Activated CD8-positive, alpha-beta memory T cell treated with anti-CD3 and anti-CD28 coated beads, Interleukin-2, amount 50 U/mL, for 1 hour (primary cell): ENCODE measurements around the gene FMC1.

Source experiments
- DNase-seq: peaks from one replicate; pipeline ENCODE4 v3.0.0-alpha.2; 2020; ENCODE audit errors: extremely low read depth

Gene FMC1

GRCh38 chr7:139374246-139374645 is 33.1 kb downstream of the FMC1 start:
- no peak for DNase-seq

- DNase-seq, result no peak
Observed at GRCh38 chr7:139382439-139382838, 41.3 kb downstream of the FMC1 start.

- no peak for DNase-seq
Observed at GRCh38 chr7:139384611-139385010, 43.5 kb downstream of the FMC1 start.

GRCh38 chr7:139387594-139387993 is 46.5 kb downstream of the FMC1 start:
- no peak for DNase-seq

GRCh38 chr7:139389091-139389490 is 48.0 kb downstream of the FMC1 start:
- DNase-seq, result no peak

- DNase-seq, result no peak
Observed at GRCh38 chr7:139389774-139390173, 48.6 kb downstream of the FMC1 start.

GRCh38 chr7:139393621-139394211 is 52.6 kb downstream of the FMC1 start:
- no peak for DNase-seq

GRCh38 chr7:139394540-139394939 is 53.4 kb downstream of the FMC1 start:
- DNase-seq, result no peak
